Measurements from ENCODE around the gene HEPACAM. TPM values are rescaled to one million over a fixed set of nuclear protein-coding genes. Genes with fewer than 3 reads are reported as not detected.

Gene HEPACAM
- total RNA-seq, 1 donor from 2014 or later, result 1.6 TPM

GRCh38 chr11:124890151-124890550 lies 45.7 kb downstream of the HEPACAM start:
- Histone ChIP-seq H3K36me3 (ENCODE audit: control insufficient read depth in 3 of 3, insufficient read depth in 3 of 3, low read length in 3 of 3) (peaks cover 0 to 5% (median 0%) of the 10 kb centered on the region in 3 donors), H3K27ac (ENCODE audit: low read depth, low read length) (no peak overlapping the region), H3K4me1 (ENCODE audit: control insufficient read depth in 3 of 3, insufficient read depth in 3 of 3, low read length in 3 of 3) (peaks cover 52 to 56% (median 53%) of the 10 kb centered on the region in 3 donors), H3K4me3 (ENCODE audit: low read length in 3 of 3) (no peak overlapping the region), H3K27me3 (ENCODE audit: control insufficient read depth in 3 of 3, insufficient read depth in 3 of 3, low read length in 3 of 3) (peaks cover 0 to 5% (median 0%) of the 10 kb centered on the region in 3 donors), H3K9ac (ENCODE audit: low read depth in 1 of 3, low read length in 3 of 3) (no peak overlapping the region), H3K9me3 (ENCODE audit: control insufficient read depth in 3 of 3, low read length in 3 of 3) (no peaks in the 10 kb centered on the region)

DNA sequence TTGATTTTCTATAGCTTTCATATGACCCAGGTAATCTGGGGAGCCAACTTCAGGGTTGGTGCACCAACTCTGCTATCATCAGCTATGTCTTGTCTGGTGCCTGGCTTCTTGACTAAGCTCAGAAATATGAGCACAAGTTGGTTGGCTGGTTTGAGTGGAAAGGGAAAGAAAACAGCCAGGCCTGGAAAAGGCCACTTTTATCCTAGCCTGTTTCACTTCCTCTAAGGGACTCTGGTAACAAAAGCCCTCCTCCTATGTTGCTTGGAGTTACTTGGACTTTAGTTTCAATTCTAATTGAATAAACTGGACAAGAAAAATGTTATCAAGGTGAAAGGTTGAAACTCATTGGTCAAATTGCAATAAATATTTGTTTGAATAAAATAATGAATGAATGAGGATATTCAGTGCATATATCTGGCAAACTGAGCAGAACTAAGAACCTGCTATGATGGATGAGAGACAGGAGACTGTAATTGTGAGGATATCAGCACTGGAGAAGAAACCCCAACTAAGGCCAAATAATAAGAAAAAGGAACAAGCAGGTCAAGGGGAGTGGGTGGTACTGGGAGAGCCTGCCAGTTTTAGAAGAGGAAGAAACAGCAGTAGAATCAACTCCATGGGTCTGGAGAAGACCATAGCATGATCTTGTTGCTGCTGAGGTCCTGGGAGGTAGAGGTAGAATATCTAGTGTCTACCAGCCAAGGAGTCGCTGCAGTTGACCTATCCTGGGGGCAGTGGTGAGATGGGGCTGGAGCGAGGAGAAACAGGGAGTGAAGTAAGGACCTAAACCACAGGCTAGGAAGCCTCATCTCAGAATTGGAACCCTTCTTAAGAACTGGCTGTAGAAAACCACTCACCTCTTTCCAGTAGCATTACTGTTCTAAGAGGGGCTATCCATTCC lies 46.4 kb downstream of the HEPACAM start:
- Histone ChIP-seq H3K36me3 (ENCODE audit: control insufficient read depth in 3 of 3, insufficient read depth in 3 of 3, low read length in 3 of 3) (peaks cover 0 to 3% (median 0%) of the 10 kb centered on the region in 3 donors), H3K27ac (ENCODE audit: low read depth, low read length) (no peak overlapping the region), H3K9ac (ENCODE audit: low read depth in 1 of 3, low read length in 3 of 3) (no peak overlapping the region), H3K9me3 (ENCODE audit: control insufficient read depth in 3 of 3, low read length in 3 of 3) (no peaks in the 10 kb centered on the region), H3K4me1 (ENCODE audit: control insufficient read depth in 3 of 3, insufficient read depth in 3 of 3, low read length in 3 of 3) (peaks cover 48 to 51% (median 49%) of the 10 kb centered on the region in 3 donors), H3K27me3 (ENCODE audit: control insufficient read depth in 3 of 3, insufficient read depth in 3 of 3, low read length in 3 of 3) (peaks cover 0 to 5% (median 0%) of the 10 kb centered on the region in 3 donors), H3K4me3 (ENCODE audit: low read length in 3 of 3) (no peak overlapping the region)

DNA sequence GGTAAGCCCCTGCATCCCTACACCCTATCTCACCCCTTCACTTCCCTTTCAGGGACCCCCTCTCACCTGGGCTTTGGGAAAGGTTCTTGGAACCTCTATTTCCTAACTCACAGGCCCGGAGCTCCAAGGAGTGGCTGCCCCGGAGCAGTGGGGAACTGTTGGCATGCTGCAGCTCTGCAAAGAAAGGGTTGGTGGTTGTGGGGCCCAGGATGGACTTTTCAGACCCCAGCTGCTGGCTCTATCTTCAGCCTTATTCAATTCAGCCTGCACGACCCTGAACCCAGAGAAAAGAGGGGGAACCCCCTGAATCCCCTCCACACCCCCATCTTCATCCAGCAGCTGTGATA lies 48.2 kb downstream of the HEPACAM start:
- Histone ChIP-seq H3K9me3 (ENCODE audit: control insufficient read depth in 3 of 3, low read length in 3 of 3) (no peaks in the 10 kb centered on the region), H3K4me1 (ENCODE audit: control insufficient read depth in 3 of 3, insufficient read depth in 3 of 3, low read length in 3 of 3) (peaks cover 36 to 40% (median 38%) of the 10 kb centered on the region in 3 donors), H3K9ac (ENCODE audit: low read depth in 1 of 3, low read length in 3 of 3) (no peak overlapping the region), H3K4me3 (ENCODE audit: low read length in 3 of 3) (no peak overlapping the region), H3K27me3 (ENCODE audit: control insufficient read depth in 3 of 3, insufficient read depth in 3 of 3, low read length in 3 of 3) (peaks cover 0 to 5% (median 0%) of the 10 kb centered on the region in 3 donors), H3K36me3 (ENCODE audit: control insufficient read depth in 3 of 3, insufficient read depth in 3 of 3, low read length in 3 of 3) (no peaks in the 10 kb centered on the region), H3K27ac (ENCODE audit: low read depth, low read length) (no peak overlapping the region)

DNA sequence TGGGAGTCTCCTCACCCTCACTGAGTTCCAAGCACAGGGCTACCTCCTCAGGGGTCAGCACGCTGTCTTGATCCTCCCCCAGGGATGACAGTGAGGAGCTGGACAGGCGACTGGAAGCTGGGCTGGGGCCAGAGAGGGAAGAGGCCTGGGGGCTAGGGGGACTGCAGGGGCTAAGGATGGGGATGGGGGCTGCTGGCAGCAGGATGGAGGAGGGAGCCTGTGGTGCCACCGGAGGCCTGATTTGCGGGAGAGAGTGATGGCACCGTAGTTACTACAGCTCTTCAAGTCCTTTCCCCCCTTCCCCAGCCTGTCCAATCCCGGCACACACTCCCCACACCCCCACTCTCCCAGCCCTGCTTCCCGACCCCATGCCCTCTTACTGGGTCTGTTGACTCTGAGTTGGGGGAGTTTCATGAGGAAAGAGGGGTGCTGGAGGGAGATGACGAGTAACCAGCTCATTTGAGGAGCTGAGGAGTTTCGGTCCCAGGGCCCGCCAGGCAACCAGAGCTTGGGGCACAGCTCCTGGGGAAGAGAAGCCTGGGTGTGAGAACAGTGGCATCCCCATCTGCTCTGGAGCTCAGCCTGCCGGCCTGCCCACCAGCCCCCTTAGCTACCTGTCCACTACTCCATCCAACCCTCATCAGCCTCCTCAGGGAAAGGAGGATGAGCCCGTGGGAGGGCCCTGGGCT lies 48.7 kb downstream of the HEPACAM start:
- Histone ChIP-seq H3K4me1 (ENCODE audit: control insufficient read depth in 3 of 3, insufficient read depth in 3 of 3, low read length in 3 of 3) (peaks cover 33 to 35% (median 34%) of the 10 kb centered on the region in 3 donors), H3K9ac (ENCODE audit: low read depth in 1 of 3, low read length in 3 of 3) (no peak overlapping the region), H3K9me3 (ENCODE audit: control insufficient read depth in 3 of 3, low read length in 3 of 3) (no peaks in the 10 kb centered on the region), H3K4me3 (ENCODE audit: low read length in 3 of 3) (no peak overlapping the region), H3K27ac (ENCODE audit: low read depth, low read length) (no peak overlapping the region), H3K36me3 (ENCODE audit: control insufficient read depth in 3 of 3, insufficient read depth in 3 of 3, low read length in 3 of 3) (no peaks in the 10 kb centered on the region), H3K27me3 (ENCODE audit: control insufficient read depth in 3 of 3, insufficient read depth in 3 of 3, low read length in 3 of 3) (peaks cover 0 to 5% (median 0%) of the 10 kb centered on the region in 3 donors)

DNA sequence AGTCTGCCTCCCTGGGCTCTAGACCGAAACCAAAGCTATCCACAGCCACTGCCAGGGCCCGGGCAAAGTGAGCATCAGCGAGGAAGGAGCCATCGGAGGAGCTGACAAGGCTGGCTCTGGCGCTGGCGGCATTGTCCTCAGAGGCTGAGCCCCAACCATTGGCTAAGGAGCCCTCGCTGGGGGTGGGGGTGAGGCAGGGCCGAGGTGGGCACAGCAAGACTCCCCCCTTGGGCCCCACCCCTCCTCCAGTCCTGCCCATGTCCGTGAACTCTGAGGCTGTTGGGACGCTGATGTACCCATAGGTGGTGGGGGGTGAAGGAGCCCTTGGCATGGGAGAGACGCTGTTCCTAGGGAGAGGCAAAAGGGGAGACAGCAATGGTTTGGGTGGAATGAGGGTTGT lies 49.4 kb downstream of the HEPACAM start:
- Histone ChIP-seq H3K4me3 (ENCODE audit: low read length in 3 of 3) (no peak overlapping the region), H3K9me3 (ENCODE audit: control insufficient read depth in 3 of 3, low read length in 3 of 3) (no peaks in the 10 kb centered on the region), H3K27ac (ENCODE audit: low read depth, low read length) (no peak overlapping the region), H3K9ac (ENCODE audit: low read depth in 1 of 3, low read length in 3 of 3) (no peak overlapping the region), H3K36me3 (ENCODE audit: control insufficient read depth in 3 of 3, insufficient read depth in 3 of 3, low read length in 3 of 3) (no peaks in the 10 kb centered on the region), H3K4me1 (ENCODE audit: control insufficient read depth in 3 of 3, insufficient read depth in 3 of 3, low read length in 3 of 3) (peaks cover 26 to 30% (median 29%) of the 10 kb centered on the region in 3 donors), H3K27me3 (ENCODE audit: control insufficient read depth in 3 of 3, insufficient read depth in 3 of 3, low read length in 3 of 3) (peaks cover 0 to 5% (median 0%) of the 10 kb centered on the region in 3 donors)

DNA sequence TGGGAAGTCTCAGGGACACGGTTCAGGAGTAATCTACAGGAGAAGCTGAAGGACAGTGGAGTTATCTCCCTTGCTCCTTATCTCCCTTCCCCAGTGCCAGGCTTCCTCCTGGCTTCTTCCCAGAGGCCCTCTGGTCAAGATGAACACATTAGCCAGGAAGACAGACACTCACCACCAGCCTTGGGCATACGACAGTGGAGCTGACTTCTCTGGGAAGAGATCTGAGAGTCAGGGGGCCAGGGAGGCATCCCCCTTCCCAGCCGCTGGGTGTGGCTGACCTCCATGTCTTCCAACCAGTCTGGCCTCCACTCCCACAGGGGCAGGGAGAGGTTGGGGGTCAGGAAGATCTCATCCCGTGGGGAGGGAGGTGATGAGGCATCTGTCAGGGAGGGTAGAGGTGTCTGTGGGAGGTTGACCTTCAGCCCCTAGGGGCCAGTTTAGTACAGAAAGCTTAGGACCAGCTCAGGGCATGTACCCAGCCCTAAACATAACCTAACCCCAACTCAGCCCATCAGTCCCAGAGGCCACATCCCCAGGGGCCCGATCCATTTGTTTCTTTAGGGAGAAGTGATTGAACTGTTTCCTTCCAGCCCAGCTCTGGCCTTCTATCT lies 50.9 kb downstream of the HEPACAM start:
- no peak overlapping the region for H3K27ac ChIP-seq (ENCODE audit: low read depth, low read length)

GRCh38 chr11:124884340-124884739 lies 51.5 kb downstream of the HEPACAM start:
- Histone ChIP-seq H3K9ac (ENCODE audit: low read depth in 1 of 3, low read length in 3 of 3) (no peak overlapping the region), H3K4me3 (ENCODE audit: low read length in 3 of 3) (no peak overlapping the region), H3K4me1 (ENCODE audit: control insufficient read depth in 3 of 3, insufficient read depth in 3 of 3, low read length in 3 of 3) (peaks cover 12 to 18% (median 13%) of the 10 kb centered on the region in 3 donors), H3K27ac (ENCODE audit: low read depth, low read length) (no peak overlapping the region), H3K9me3 (ENCODE audit: control insufficient read depth in 3 of 3, low read length in 3 of 3) (no peaks in the 10 kb centered on the region), H3K27me3 (ENCODE audit: control insufficient read depth in 3 of 3, insufficient read depth in 3 of 3, low read length in 3 of 3) (peaks cover 0 to 5% (median 0%) of the 10 kb centered on the region in 3 donors), H3K36me3 (ENCODE audit: control insufficient read depth in 3 of 3, insufficient read depth in 3 of 3, low read length in 3 of 3) (no peaks in the 10 kb centered on the region)

More for the DNA sequence above, 50.9 kb downstream of the HEPACAM start:
- H3K9ac ChIP-seq (ENCODE audit: low read depth in 1 of 3, low read length in 3 of 3), result no peak overlapping the region
- H3K4me3 ChIP-seq (ENCODE audit: low read length in 3 of 3), result no peak overlapping the region
- no peaks in the 10 kb centered on the region for H3K9me3 ChIP-seq (ENCODE audit: control insufficient read depth in 3 of 3, low read length in 3 of 3)
- no peaks in the 10 kb centered on the region for H3K36me3 ChIP-seq (ENCODE audit: control insufficient read depth in 3 of 3, insufficient read depth in 3 of 3, low read length in 3 of 3)
- H3K27me3 ChIP-seq (ENCODE audit: control insufficient read depth in 3 of 3, insufficient read depth in 3 of 3, low read length in 3 of 3), result peaks cover 0 to 5% (median 0%) of the 10 kb centered on the region in 3 donors
- H3K4me1 ChIP-seq (ENCODE audit: control insufficient read depth in 3 of 3, insufficient read depth in 3 of 3, low read length in 3 of 3), result peaks cover 16 to 20% (median 17%) of the 10 kb centered on the region in 3 donors

- Histone ChIP-seq H3K4me3 (ENCODE audit: low read length in 3 of 3) (no peak overlapping the region), H3K4me1 (ENCODE audit: control insufficient read depth in 3 of 3, insufficient read depth in 3 of 3, low read length in 3 of 3) (peaks cover 5 to 14% (median 11%) of the 10 kb centered on the region in 3 donors), H3K27ac (ENCODE audit: low read depth, low read length) (peak overlapping the region; percentile 1), H3K9me3 (ENCODE audit: control insufficient read depth in 3 of 3, low read length in 3 of 3) (no peaks in the 10 kb centered on the region), H3K27me3 (ENCODE audit: control insufficient read depth in 3 of 3, insufficient read depth in 3 of 3, low read length in 3 of 3) (peaks cover 0 to 15% (median 15%) of the 10 kb centered on the region in 3 donors), H3K9ac (ENCODE audit: low read depth in 1 of 3, low read length in 3 of 3) (no peak overlapping the region), H3K36me3 (ENCODE audit: control insufficient read depth in 3 of 3, insufficient read depth in 3 of 3, low read length in 3 of 3) (no peaks in the 10 kb centered on the region)
Observed at GRCh38 chr11:124882339-124883071, 53.3 kb downstream of the HEPACAM start.

- H3K36me3 ChIP-seq (ENCODE audit: control insufficient read depth in 3 of 3, insufficient read depth in 3 of 3, low read length in 3 of 3), result no peaks in the 10 kb centered on the region
- peaks cover 16 to 21% (median 19%) of the 10 kb centered on the region in 3 donors for H3K4me1 ChIP-seq (ENCODE audit: control insufficient read depth in 3 of 3, insufficient read depth in 3 of 3, low read length in 3 of 3)
- no peak overlapping the region for H3K27ac ChIP-seq (ENCODE audit: low read depth, low read length)
- H3K9ac ChIP-seq (ENCODE audit: low read depth in 1 of 3, low read length in 3 of 3), result no peak overlapping the region
- H3K27me3 ChIP-seq (ENCODE audit: control insufficient read depth in 3 of 3, insufficient read depth in 3 of 3, low read length in 3 of 3), result peaks cover under 1 to 16% (median 14%) of the 10 kb centered on the region in 3 donors
- H3K4me3 ChIP-seq (ENCODE audit: low read length in 3 of 3), result no peak overlapping the region
- H3K9me3 ChIP-seq (ENCODE audit: control insufficient read depth in 3 of 3, low read length in 3 of 3), result no peaks in the 10 kb centered on the region
Observed at GRCh38 chr11:124880958-124881357, 54.9 kb downstream of the HEPACAM start.

All from skeletal muscle tissue (tissue), 4 donors.